Measurements from ENCODE around the gene SPINDOC.

SPINDOC gene

DNA sequence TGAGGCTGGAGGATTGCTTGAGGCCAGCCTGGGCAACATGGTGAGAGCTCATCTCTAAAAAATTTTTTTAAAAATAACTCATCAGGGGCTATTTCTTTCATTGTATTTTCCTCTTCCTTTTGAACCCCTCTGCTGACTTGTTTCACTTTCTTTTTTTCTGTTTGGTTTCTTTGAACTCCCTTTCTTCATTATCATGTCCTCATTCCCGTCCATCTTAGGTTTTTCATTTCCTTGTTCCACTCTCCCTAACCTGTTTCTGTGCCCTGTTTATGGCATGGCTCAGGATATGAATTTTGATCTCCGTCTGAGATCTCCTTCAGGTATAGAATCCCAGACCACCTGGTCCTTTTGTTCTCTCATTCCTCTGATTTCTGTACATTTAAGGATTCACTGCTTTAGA lies 38.1 kb downstream of the SPINDOC start:
- no peak overlapping the region for H3K9ac ChIP-seq (ENCODE audit: low read length)
- H3K4me3 ChIP-seq (ENCODE audit: low read depth, low read length, poor library complexity, severe bottlenecking), result no peak overlapping the region
- H3K4me2 ChIP-seq (ENCODE audit: low read length), result peak overlapping the region; percentile 31; the same call in 1 of the 2 replicates
- H3K9me2 ChIP-seq (ENCODE audit: low read depth, low read length), result no peaks in the 10 kb centered on the region
- H3K4me1 ChIP-seq (ENCODE audit: insufficient read depth, low read length, severe bottlenecking), result peaks cover 13% of the 10 kb centered on the region
- no peaks in the 10 kb centered on the region for H3K27me3 ChIP-seq (ENCODE audit: insufficient read depth, low read length)
- H2AFZ ChIP-seq (ENCODE audit: low read length), result no peak overlapping the region
- H3F3A ChIP-seq (ENCODE audit: insufficient read depth, low read length), result no peaks in the 10 kb centered on the region
- H3K9me3 ChIP-seq (ENCODE audit: low read length), result no peaks in the 10 kb centered on the region
- TF ChIP-seq, protein P1, sequence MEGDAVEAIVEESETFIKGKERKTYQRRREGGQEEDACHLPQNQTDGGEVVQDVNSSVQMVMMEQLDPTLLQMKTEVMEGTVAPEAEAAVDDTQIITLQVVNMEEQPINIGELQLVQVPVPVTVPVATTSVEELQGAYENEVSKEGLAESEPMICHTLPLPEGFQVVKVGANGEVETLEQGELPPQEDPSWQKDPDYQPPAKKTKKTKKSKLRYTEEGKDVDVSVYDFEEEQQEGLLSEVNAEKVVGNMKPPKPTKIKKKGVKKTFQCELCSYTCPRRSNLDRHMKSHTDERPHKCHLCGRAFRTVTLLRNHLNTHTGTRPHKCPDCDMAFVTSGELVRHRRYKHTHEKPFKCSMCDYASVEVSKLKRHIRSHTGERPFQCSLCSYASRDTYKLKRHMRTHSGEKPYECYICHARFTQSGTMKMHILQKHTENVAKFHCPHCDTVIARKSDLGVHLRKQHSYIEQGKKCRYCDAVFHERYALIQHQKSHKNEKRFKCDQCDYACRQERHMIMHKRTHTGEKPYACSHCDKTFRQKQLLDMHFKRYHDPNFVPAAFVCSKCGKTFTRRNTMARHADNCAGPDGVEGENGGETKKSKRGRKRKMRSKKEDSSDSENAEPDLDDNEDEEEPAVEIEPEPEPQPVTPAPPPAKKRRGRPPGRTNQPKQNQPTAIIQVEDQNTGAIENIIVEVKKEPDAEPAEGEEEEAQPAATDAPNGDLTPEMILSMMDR (IDR thresholded peaks at IDR 0.05; ENCODE audit: low read length), result no peak
- TF ChIP-seq EZH2 (IDR thresholded peaks at IDR 0.05; ENCODE audit: borderline replicate concordance, low read length), result no peak
- peaks cover 72% of the 10 kb centered on the region for H3K79me2 ChIP-seq (ENCODE audit: insufficient read depth, low read length)
- H3K27ac ChIP-seq (ENCODE audit: low read depth, low read length, poor library complexity, severe bottlenecking), result peak overlapping the region; percentile 13
- no peaks in the 10 kb centered on the region for H4K20me1 ChIP-seq (ENCODE audit: insufficient read depth, low read length)
- peaks cover 25% of the 10 kb centered on the region for H3K36me3 ChIP-seq (ENCODE audit: insufficient read depth, low read length)

GRCh38 chr11:63853476-63853875 lies 40.2 kb downstream of the SPINDOC start:
- Histone ChIP-seq H2AFZ (ENCODE audit: low read length) (no peak overlapping the region), H3K27me3 (ENCODE audit: insufficient read depth, low read length) (no peaks in the 10 kb centered on the region), H3K9me3 (ENCODE audit: low read length) (no peaks in the 10 kb centered on the region), H3K27ac (ENCODE audit: low read depth, low read length, poor library complexity, severe bottlenecking) (no peak overlapping the region), H3K4me3 (ENCODE audit: low read depth, low read length, poor library complexity, severe bottlenecking) (no peak overlapping the region), H3K4me1 (ENCODE audit: insufficient read depth, low read length, severe bottlenecking) (peaks cover 13% of the 10 kb centered on the region), H4K20me1 (ENCODE audit: insufficient read depth, low read length) (no peaks in the 10 kb centered on the region), H3K79me2 (ENCODE audit: insufficient read depth, low read length) (peaks cover 68% of the 10 kb centered on the region), H3K36me3 (ENCODE audit: insufficient read depth, low read length) (peaks cover 25% of the 10 kb centered on the region), H3K9ac (ENCODE audit: low read length) (no peak overlapping the region), H3K9me2 (ENCODE audit: low read depth, low read length) (no peaks in the 10 kb centered on the region), H3F3A (ENCODE audit: insufficient read depth, low read length) (no peaks in the 10 kb centered on the region), H3K4me2 (ENCODE audit: low read length) (no peak overlapping the region)
- TF ChIP-seq, protein P1 (IDR thresholded peaks at IDR 0.05; ENCODE audit: low read length), result no peak
- TF ChIP-seq EZH2 (IDR thresholded peaks at IDR 0.05; ENCODE audit: borderline replicate concordance, low read length), result no peak

GRCh38 chr11:63854696-63855095 lies 41.4 kb downstream of the SPINDOC start:
- H4K20me1 ChIP-seq (ENCODE audit: insufficient read depth, low read length), result no peaks in the 10 kb centered on the region

More at GRCh38 chr11:63854696-63855095, 41.4 kb downstream of the SPINDOC start:
- peaks cover 67% of the 10 kb centered on the region for H3K79me2 ChIP-seq (ENCODE audit: insufficient read depth, low read length)
- no peak overlapping the region for H3K4me3 ChIP-seq (ENCODE audit: low read depth, low read length, poor library complexity, severe bottlenecking)
- H3K9ac ChIP-seq (ENCODE audit: low read length), result no peak overlapping the region
- H3F3A ChIP-seq (ENCODE audit: insufficient read depth, low read length), result no peaks in the 10 kb centered on the region
- H3K4me2 ChIP-seq (ENCODE audit: low read length), result no peak overlapping the region
- no peaks in the 10 kb centered on the region for H3K9me2 ChIP-seq (ENCODE audit: low read depth, low read length)
- no peak overlapping the region for H3K27ac ChIP-seq (ENCODE audit: low read depth, low read length, poor library complexity, severe bottlenecking)
- no peak overlapping the region for H2AFZ ChIP-seq (ENCODE audit: low read length)
- peaks cover 13% of the 10 kb centered on the region for H3K4me1 ChIP-seq (ENCODE audit: insufficient read depth, low read length, severe bottlenecking)
- TF ChIP-seq, protein P1 (IDR thresholded peaks at IDR 0.05; ENCODE audit: low read length), result no peak
- TF ChIP-seq EZH2 (IDR thresholded peaks at IDR 0.05; ENCODE audit: borderline replicate concordance, low read length), result no peak
- H3K9me3 ChIP-seq (ENCODE audit: low read length), result no peaks in the 10 kb centered on the region
- peaks cover 28% of the 10 kb centered on the region for H3K36me3 ChIP-seq (ENCODE audit: insufficient read depth, low read length)
- no peaks in the 10 kb centered on the region for H3K27me3 ChIP-seq (ENCODE audit: insufficient read depth, low read length)
